Left kidney (tissue), 1 donor: ENCODE data around the gene PLCB2. TPM values are rescaled to one million over a fixed set of nuclear protein-coding genes. Genes with fewer than 3 reads are reported as not detected.

ENCODE experiments used
- polyA plus RNA-seq: library from polyadenylated mRNA; unstranded; fragments of 120-200 nt; gene quantifications from one replicate; pipeline ENCODE4 v1.2.1, GENCODE V29; 2013; ENCODE audit not compliant: insufficient read length

PLCB2 gene
- polyA plus RNA-seq, 1 donor, result 10.8 TPM

Other genes starting within 250 kb of the PLCB2 start
- 45.3 TPM for gene BMF, start 199.1 kb downstream of the PLCB2 start, polyA plus RNA-seq
- gene BUB1B, start 146.9 kb downstream of the PLCB2 start, polyA plus RNA-seq, result 45.9 TPM
- 6.5 TPM for gene PAK6, start 68.9 kb downstream of the PLCB2 start, polyA plus RNA-seq
- 0.17 TPM for gene ANKRD63, start 24.9 kb downstream of the PLCB2 start, polyA plus RNA-seq
- 15.6 TPM for gene INAFM2, start 15.8 kb upstream of the PLCB2 start, polyA plus RNA-seq
- gene CCDC9B, start 33.0 kb upstream of the PLCB2 start, polyA plus RNA-seq, result 6.3 TPM
- not detected for gene PHGR1, start 43.1 kb upstream of the PLCB2 start, polyA plus RNA-seq
- 0.35 TPM for gene DISP2, start 50.3 kb upstream of the PLCB2 start, polyA plus RNA-seq
- gene KNSTRN, start 74.8 kb upstream of the PLCB2 start, polyA plus RNA-seq, result 46.4 TPM
- 103 TPM for gene IVD, start 97.9 kb upstream of the PLCB2 start, polyA plus RNA-seq
- 22.8 TPM for gene BAHD1, start 133.0 kb upstream of the PLCB2 start, polyA plus RNA-seq
- gene CHST14, start 163.0 kb upstream of the PLCB2 start, polyA plus RNA-seq, result 31.3 TPM